ENCODE results near the gene SPATC1L.
"Not testable (repeated sequence)": the region's sequence is repeated elsewhere in the genome, so short reads cannot be mapped to it uniquely, and the experiment has no call there.

Gene SPATC1L

DNA sequence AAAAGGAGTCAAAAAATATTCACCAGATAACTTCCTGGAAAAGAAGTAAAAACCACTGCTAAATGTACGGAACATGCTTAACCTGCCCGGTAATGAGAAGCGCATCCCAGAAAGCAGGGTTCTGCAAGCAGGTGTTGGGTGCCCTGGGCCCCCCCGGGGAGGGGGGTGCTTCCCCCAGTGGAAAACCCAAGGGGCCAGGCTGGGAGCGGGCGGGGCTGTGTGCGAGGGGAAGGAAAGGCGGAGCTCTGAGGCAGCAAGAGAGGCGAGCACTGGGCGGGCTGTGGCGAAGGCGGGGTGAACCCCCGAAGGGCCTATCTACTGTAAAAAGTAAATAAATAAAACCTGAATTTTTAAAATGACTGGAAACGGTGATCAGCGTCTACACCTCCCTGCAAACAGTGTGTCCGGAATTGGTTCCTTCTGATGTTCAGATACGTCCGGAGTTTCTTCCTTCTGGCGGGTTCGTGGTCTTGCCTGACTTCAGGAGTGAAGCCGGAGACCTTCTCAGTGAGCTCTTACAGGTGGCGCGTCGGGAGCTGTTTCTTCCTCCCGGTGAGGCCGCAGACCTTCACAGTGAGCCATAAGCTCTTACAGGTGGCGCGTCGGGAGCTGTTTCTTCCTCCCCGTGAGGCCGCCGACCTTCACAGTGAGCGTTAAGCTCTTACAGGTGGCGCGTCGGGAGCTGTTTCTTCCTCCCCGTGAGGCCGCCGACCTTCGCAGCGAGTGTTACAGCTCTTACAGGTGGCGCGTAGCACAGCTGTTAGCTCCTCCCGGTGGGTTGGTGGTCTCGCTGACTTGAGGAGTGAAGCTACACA, 42.3 kb downstream of the SPATC1L start:
- no peak for DNase-seq
- in situ Hi-C loops (cut with MboI; ENCODE audit: low pct_unique_long_range_greater_than_20kb, low sequenced_read_pairs) = no loop called here

DNA sequence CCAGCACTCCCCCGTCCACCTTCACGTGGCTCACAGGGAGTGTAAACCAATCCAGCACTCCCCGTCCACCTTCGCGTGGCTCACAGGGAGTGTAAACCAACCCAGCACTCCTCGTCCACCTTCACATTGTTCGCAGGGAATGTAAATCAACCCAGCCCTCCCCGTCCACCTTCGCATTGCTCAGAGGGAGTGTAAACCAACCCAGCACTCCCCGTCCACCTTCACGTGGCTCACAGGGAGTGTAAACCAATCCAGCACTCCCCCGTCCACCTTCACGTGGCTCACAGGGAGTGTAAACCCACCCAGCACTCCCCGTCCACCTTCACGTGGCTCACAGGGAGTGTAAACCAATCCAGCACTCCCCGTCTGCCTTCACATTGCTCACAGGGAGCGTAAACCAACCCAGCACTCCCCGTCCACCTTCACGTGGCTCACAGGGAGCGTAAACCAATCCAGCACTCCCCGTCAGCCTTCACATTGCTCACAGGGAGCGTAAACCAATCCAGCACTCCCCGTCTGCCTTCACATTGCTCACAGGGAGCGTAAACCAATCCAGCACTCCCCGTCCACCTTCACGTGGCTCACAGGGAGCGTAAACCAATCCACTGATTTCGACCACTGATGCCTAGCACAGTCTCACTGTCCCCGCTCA, 43.8 kb downstream of the SPATC1L start:
- in situ Hi-C loops (cut with MboI; ENCODE audit: low pct_unique_long_range_greater_than_20kb, low sequenced_read_pairs); DNase-seq: not testable (repeated sequence)

DNA sequence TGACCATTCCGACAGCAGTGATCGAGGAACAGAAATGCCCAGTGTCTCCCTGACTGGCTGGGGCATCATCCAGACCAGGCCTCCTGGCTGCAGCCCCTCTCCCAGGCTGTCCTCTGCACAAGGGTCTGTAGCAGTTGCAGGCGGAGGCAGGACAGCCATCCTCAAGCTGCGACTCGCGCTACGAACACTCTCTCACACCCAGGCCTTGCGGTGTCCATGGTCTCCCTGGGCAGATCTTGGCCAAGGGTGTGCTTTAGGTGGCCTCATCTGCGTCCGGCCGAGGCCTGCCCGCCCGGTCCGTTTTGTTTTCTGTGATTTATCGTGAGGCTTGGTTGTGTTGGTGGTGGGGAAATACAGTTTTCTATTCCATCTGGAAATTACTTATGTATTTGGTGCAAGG, 44.6 kb downstream of the SPATC1L start:
- DNase-seq = no peak
- in situ Hi-C loops (cut with MboI; ENCODE audit: low pct_unique_long_range_greater_than_20kb, low sequenced_read_pairs) = no loop called here

DNA sequence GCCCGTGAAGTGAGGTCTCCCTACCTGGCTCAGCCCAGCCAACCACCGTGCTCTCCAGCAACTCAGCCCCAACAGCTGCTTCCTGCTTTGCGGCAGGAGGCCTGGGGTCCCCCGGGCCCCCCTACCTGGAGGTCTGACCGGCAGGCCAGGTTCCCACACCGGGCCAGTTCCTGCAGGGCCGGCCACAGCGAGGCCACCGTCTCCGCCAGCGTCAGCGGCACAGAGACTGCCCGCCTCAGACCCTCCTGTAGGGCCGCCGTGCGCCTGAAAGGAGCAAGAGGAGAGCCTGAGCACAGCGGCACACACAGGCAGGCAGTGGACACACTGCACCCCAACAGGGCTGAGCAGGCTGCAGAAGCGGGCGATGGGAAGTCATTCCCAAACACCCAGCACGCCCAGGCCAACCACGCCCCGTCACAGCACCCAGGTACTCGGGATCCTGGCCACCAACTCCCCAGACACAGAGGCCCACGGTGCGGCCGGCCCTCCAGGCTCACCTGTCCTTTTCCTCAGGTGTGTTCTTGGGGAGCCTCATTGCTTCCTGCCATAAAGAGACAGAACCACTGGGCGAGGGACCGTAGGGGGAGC, 45.8 kb downstream of the SPATC1L start:
- in situ Hi-C loops (cut with MboI; ENCODE audit: low pct_unique_long_range_greater_than_20kb, low sequenced_read_pairs) = no loop called here
- no peak for DNase-seq

DNA sequence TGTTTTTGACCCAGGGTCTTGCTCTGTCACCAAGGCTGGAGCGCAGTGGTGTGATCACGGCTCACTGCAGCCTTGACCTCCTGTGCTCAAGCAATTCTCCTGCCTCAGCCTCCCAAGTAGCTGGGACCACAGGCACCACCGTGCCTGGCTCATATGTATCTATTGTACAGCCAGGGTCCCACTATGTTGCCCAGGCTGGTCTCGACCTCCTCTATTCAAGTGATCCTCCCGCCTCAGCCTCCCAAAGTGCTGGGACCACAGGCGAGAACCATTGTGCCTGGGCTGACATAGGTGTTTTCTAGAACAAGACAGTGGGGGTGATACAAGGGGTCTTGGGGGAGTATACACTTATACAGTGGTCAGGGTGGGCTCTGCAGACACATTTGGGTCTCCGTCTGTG, 46.4 kb downstream of the SPATC1L start:
- in situ Hi-C loops (cut with MboI; ENCODE audit: low pct_unique_long_range_greater_than_20kb, low sequenced_read_pairs) = no loop called here
- DNase-seq = no peak

DNA sequence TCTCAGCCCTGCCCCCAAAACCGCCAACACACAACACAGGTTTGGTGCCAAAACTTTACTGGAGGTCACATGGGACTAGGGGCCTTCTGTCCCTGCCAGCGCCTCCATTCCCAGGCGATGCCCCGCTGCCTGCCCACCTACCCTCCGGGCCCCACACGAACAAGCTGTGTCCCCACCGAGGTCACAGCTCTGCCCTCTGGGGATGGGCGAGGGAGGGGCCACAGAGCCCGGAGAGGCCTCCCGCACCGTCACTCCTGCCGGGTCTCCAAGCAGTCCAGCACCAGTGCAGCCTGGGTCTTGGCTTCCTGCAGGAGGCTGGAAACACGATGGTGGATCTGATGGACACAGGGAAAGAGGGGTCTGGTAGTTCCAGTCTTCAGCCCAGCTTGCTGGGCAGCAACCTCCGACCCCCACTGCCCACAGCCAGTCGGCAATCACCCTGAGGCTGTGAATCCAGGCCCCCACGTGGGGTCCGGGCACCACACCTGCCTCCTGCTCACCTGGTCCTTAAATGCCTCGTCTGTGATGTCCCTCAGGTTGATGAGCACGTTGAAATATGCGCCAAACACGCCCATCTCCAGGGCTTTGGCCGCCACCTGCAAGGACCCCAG, 47.4 kb downstream of the SPATC1L start:
- in situ Hi-C loops (cut with MboI; ENCODE audit: low pct_unique_long_range_greater_than_20kb, low sequenced_read_pairs) = no loop called here
- DNase-seq = no peak

DNA sequence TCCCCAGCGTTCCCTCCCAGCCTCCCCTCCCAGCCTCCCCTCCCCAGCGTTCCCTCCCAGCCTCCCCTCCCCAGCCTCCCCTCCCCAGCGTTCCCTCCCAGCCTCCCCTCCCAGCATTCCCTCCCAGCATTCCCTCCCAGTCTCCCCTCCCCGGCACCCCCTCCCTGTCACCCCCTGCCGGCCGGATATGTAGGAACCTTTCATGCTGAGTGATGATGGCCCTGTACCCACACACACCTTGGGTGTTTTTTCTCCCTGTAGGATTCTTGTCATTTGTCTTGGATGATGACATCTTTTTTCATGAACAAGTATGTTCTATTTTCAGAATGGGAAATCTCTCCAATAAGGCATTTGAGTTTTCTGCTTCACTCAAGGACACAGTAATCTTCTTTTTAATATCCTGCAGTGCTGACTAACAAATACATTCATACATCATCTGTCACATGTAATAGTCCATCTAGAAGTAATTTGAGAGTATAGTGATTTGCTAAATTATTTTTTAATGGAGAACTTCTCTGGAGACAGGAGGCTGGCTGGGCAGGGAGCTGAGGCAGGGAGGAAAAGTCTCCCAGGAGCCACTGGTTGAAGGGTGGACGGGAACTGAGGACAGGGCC, 48.4 kb downstream of the SPATC1L start:
- in situ Hi-C loops (cut with MboI; ENCODE audit: low pct_unique_long_range_greater_than_20kb, low sequenced_read_pairs) = no loop called here
- no peak for DNase-seq

DNA sequence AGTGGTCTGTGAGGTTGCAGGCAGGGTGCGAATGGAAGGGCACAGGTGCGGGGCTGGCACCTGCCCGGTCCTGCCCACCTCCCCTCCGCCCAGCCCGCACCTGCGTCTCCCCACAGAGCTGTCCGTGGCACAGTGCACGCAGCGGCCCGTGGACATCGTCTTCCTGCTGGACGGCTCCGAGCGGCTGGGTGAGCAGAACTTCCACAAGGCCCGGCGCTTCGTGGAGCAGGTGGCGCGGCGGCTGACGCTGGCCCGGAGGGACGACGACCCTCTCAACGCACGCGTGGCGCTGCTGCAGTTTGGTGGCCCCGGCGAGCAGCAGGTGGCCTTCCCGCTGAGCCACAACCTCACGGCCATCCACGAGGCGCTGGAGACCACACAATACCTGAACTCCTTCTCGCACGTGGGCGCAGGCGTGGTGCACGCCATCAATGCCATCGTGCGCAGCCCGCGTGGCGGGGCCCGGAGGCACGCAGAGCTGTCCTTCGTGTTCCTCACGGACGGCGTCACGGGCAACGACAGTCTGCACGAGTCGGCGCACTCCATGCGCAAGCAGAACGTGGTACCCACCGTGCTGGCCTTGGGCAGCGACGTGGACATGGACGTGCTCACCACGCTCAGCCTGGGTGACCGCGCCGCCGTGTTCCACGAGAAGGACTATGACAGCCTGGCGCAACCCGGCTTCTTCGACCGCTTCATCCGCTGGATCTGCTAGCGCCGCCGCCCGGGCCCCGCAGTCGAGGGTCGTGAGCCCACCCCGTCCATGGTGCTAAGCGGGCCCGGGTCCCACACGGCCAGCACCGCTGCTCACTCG, 52.2 kb downstream of the SPATC1L start:
- no peak for DNase-seq
- in situ Hi-C loops (cut with MboI; ENCODE audit: low pct_unique_long_range_greater_than_20kb, low sequenced_read_pairs) = no loop called here

DNA sequence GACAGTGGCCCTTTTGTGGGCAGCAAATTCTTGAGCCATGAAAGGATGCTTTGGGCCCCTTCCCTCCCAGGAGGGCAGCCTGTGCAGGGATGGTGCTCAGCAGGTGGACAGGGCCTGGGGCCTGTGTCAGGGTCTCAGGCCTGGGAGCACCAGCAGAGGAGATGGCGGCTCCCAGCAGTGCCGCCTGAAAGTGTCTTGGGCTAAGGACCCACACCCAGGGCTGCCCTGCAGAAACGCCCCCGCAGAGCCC, 52.7 kb downstream of the SPATC1L start:
- no peak for DNase-seq
- in situ Hi-C loops (cut with MboI; ENCODE audit: low pct_unique_long_range_greater_than_20kb, low sequenced_read_pairs) = no loop called here

DNA sequence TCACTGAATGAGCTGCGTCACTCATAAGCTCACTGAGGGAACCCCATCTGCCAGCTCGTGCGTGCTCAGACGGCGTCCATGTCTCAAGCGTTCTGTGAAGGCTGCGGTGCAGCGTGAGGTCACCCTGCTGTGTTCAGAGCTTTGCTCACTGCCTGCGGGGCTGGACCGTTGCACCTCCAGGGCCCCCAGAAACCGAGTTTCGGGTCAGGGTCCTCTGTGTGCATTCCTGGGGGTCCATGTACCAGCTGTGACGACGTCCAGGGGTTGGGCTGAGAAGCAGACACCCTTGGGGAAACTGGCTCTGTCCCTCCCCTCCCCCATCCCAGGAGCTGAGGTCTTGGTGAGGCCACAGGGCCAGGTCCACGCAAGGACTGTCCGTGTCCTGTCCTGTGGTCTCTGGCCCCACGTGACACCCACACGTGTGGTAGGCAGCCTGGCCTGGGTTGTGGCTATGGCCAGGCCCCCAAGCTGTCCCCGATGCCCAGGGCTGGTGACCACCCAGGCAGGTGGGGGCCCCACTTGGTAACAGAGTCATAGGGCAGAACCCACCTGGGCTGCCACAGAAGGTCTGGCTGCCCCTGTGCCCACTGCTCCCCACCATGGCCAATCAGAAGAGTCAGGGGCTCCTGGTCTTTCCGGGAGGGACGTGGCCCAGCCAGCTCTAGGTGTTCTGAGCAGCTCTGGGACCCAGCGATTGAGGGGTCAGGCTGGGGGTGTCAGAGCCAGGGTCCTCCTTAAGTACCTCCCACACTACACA, 53.2 kb downstream of the SPATC1L start:
- no peak for DNase-seq
- in situ Hi-C loops (cut with MboI; ENCODE audit: low pct_unique_long_range_greater_than_20kb, low sequenced_read_pairs) = no loop called here

DNA sequence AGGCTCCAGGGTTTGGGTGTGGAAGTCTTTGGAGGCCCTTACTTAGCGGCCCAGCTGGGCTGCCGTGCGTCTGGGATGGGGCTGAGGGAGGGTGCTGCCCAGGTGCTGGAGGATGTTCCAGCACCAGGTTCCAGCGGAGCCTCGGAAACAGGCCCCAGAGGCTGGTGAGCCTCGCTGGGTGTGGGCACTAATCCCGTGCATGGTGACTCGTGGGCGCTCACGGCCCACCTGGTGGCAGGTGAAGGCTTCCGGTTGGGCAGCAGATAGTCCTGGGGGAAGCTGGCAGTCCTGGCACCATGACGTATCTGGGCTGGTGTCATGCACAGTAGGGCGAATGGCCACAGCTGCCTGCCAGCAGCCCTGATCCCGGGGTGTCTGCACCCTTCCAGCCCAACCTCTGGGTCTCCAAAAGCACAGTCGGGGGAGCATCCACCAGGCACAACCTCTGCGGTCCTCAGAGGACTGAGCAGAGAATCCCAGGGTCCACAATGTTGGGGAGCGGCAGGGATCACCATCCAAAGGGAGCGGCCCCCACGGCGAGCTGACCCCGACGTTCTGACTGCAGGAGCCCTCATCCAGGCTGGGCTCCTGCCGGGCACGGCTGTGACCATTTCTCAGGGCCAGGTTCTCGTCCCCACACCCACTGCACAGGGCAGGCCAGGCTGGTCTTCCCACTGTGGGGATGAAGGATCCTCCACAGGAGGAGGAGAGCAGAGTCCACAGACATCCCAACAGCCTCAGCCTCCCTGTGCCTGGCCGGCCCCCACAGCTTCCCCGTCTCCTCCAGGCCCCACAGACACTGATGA, 54.2 kb downstream of the SPATC1L start:
- in situ Hi-C loops (cut with MboI; ENCODE audit: low pct_unique_long_range_greater_than_20kb, low sequenced_read_pairs) = no loop called here
- no peak for DNase-seq

DNA sequence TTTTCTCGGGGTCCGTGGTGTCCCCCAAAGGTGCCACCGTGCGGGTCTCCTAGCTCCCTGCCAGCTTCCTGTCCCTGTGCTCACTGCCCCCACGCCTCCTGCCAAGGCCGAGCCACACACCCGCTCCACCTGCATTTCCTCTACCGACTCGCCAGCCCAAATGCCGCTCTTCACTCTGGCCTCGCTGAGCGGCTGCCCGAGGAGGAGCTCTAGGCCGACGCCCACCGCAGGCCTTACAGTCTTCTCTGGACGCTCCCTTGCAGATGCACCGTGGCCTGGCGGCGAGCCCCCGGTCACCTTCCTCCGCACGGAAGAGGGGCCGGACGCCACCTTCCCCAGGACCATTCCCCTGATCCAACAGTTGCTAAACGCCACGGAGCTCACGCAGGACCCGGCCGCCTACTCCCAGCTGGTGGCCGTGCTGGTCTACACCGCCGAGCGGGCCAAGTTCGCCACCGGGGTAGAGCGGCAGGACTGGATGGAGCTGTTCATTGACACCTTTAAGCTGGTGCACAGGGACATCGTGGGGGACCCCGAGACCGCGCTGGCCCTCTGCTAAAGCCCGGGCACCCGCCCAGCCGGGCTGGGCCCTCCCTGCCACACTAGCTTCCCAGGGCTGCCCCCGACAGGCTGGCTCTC, 55.2 kb downstream of the SPATC1L start:
- in situ Hi-C loops (cut with MboI; ENCODE audit: low pct_unique_long_range_greater_than_20kb, low sequenced_read_pairs) = no loop called here
- no peak for DNase-seq

DNA sequence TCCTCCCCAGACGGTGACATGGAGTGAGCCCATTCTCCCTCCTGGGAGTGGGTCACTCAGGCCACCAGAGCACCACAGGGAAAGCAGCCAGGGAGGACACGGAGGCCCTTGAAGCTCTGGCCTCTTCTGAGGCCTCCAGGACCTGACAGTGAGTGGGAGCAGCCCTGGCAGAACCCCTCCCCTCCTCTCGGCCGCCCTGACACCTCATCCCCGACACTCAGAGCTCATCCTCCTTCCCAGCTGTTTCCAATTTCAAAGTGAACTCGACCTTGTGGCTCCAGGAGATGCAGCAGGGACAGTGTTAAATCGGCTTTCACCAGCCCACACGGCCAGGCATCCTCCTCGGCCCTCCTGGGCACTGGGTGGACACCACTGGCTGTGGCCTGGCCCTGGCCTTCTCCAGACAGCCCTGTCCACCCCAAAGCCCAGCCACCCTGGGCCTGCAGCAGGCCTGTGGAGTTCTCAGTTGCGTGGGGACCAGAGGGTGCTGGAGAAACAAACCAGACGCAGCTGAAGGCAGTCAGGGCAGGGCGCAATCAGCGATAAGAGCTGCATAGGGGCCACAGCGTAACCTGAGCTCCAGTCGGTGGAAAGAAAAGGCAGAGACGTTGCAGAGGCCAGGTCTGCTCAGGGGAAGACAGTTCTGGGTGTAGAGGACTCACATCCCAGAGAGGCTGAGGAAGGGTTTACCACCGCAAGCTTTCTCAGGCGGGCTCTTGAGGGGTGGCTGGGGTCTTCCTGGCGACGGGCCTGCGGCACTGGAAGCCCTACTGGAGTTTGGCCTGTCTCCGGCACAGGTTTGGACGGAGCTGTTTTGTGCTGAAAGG, 55.9 kb downstream of the SPATC1L start:
- in situ Hi-C loops (cut with MboI; ENCODE audit: low pct_unique_long_range_greater_than_20kb, low sequenced_read_pairs) = no loop called here
- no peak for DNase-seq

DNA sequence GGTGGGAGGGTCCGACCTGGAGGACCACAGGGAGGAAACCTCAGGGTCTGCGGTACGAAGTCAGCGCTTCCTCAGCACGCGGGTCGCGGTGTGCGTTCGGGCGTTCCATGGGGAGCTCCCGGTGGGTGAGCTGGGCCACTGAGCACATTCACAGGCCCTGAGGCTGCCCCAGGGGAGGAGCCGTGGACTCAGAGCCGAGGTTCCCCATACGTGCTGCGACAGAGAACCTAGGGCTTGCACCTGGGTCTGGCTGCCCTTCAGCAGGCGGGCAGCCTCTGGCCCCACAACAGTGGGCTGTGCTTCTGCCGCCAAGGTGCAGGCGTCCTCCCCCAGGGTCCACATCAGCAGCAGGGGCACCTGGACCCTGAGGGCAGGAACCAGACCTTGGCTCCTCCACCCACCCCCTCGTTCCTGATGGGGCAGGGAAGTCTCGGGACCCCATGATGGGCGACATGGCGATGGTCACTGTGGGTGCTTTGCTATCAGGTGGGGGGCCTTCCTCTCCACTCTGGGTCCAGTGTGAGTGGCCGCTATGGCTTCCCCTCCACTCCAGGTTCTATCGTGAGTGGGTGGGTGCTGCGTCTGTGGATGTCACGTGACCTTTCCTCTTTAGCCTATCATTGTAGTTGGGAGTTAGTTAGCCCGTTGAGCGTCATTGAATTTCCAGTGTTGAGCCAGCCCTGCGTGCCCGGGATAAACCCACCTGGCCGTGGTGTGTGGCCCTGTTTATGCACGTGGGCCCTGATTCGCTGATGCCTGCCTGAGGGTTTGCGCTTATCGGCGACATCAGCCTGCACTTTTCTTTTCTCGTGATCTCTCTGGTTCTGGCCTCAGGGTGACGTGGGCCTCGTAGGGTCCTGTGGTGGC, 56.8 kb downstream of the SPATC1L start:
- no peak for DNase-seq
- in situ Hi-C loops (cut with MboI; ENCODE audit: low pct_unique_long_range_greater_than_20kb, low sequenced_read_pairs) = no loop called here

DNA sequence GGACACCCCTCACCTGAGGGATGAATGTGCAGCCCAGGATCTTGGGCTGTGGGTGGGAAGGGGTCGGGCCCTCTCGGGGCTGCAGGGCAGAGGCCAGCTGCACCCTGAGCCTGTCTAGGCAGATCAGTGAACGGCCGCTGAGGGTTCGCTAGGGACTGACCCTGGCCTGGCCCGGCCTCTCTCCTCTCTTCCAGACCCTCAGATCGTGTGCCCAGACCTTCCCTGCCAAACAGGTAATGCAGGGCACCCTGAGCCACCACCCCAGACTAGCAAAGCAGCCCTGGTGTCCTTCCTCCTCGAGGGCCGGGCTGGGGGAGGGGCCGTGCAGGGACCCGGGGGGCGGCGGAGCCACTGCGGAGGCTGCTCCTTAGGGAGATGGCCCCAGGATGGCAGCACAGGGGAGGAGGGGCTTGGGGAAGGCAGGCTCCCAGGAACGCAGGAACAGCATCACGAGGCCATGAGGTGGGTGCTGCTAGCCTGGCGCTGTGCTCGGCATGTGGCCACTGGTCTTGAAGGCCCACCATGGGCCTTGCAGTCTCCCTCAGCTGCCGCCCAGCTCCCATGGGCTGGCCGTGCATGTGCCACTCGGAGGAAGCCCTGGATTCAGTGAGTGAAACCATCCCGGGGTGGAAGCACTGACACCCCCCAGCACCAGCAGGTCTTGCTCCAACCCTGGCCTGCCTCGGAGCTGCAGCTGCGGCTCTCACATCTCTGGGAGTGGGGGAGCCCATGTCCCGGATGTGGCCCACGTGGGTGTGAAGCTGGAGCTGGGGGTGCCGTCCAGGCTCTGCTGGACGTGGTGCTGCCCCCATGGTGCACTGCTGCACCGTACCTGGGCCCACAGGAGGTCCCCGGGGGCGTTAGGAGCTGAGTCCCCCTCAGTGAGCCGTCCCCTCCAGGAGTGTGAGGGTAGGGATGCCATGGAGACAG, 57.7 kb downstream of the SPATC1L start:
- in situ Hi-C loops (cut with MboI; ENCODE audit: low pct_unique_long_range_greater_than_20kb, low sequenced_read_pairs) = no loop called here
- no peak for DNase-seq
